Measurements from ENCODE around the gene CD63.

The CD63 gene

DNA sequence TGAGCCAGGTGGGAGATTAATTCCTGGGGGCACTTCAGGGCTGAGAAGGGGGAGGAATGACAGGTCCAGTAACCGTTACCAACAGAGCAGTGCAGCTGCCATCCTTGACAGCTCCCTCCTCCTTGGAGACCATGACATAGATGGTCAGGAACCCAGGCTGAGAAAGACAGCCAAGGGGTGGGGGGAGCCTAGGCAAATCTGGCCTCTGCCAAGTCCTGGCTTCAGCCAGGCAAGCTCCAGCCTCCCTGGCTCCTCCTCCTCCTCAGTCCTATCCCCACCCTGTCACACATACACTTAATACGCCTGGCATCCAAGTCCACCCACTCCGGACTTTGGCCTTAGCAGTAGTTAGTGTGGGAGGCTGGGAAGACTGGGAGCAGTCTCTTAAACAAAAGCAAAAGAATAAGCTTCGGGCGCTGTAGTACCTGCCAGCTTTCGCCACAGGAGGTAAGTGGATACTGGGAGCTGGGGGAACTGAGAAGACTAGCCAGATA, 8.7 kb downstream of the CD63 start, which contains the start of gene RDH5:
Gene RDH5, plus strand, starts transcription at position 323 of the 494 bp plus-strand sequence. CDS start 792 bp downstream, outside the sequence.
- no peak for DNase-seq

DNA sequence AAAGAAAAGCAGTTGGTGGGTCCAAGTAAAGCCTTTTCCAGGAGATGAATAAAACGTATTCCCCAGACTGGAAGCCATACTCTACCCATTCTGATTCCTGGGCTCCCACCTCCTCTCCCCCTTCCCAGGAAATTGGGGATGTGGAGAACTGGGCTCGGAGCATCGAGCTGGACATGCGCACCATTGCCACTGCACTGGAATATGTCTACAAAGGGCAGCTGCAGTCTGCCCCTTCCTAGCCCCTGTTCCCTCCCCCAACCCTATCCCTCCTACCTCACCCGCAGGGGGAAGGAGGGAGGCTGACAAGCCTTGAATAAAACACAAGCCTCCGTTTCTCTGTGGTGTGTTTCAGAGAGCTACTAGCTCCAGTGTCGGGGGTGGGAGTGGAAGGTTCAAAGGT, 9.4 kb downstream of the CD63 start:
- DNase-seq = no peak

DNA sequence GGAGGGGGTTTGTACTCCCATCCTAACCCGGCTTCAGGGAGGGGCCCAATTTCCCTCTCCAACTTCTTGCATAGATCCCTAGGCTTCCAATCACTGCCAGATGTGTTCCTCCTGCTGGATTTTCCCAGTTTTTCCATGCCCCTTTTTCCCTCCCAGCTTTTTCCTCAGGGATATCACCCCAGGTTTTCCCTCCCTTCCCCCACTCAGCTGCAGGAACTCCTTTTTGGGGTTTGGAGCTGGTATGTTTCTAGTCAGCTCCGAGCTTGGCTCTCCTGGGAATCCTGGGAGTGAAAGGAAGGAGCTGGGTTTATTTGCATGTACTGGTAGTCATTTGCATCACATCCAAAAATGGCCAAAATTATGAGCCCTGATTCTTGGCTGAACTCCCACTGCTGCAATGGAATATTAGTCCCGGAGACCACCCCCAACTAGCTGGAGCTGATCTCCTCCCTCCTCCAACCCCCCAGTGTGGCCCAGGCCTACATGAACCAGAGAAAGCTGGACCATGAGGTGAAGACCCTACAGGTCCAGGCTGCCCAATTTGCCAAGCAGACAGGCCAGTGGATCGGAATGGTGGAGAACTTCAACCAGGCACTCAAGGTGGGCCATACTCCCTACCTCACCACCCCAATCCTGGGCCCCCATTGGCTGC, 10.1 kb downstream of the CD63 start:
- DNase-seq = no peak

- no peak for DNase-seq
Observed at GRCh38 chr12:55718015-55718414, 10.8 kb downstream of the CD63 start.

- no peak for DNase-seq
Observed at GRCh38 chr12:55717011-55718007, 11.5 kb downstream of the CD63 start.

GRCh38 chr12:55716582-55716957, 12.2 kb downstream of the CD63 start:
- no peak for DNase-seq

- peak; percentile 63 for DNase-seq
Observed at GRCh38 chr12:55715833-55716581, 12.8 kb downstream of the CD63 start, which contains the start of gene BLOC1S1. BLOC1S1 (plus strand) TSS chr12:55716046; CDS start chr12:55716052, 6 bp downstream.

GRCh38 chr12:55715169-55715764, 13.5 kb downstream of the CD63 start:
- DNase-seq = no peak

- DNase-seq = no peak
Observed at GRCh38 chr12:55713721-55714120, 15.1 kb downstream of the CD63 start.

GRCh38 chr12:55712700-55713415, 16.0 kb downstream of the CD63 start:
- no peak for DNase-seq

DNA sequence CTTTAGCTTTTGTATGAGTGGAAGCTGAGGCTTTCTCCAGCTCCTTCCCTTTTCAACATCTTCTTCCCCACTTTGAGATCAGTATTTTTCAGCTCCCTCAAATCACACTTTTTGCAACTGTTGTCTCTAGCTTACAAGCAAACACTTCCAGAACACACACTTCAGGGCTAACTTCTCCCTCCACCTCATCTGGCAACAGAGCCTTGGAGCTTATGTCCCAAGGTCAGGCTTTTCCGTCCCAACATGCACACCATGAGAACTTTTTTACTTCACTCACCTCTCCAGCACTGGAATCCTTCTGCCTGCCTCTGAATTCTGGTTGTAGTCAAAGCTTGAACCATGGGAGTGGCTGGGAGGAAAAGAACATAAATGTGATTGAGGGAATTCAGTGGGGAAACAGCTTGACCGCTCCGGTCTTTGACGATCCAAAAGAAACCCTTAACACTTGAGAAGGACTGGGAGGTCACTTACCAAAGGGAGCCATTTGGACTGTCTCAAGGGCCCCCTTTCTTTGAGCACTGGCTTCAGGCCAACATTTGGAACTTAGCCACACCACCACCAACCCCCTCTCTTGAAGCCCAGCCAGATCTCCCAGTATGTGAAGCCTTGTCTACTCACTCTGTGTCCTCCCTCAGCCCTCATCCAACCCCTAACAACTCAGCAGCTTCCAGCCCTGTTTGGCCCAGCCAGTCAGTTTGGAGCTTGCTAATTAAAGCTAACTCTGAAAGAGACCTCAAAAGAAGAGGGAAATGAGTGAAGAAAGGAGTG, 16.8 kb downstream of the CD63 start:
- DNase-seq = no peak

DNA sequence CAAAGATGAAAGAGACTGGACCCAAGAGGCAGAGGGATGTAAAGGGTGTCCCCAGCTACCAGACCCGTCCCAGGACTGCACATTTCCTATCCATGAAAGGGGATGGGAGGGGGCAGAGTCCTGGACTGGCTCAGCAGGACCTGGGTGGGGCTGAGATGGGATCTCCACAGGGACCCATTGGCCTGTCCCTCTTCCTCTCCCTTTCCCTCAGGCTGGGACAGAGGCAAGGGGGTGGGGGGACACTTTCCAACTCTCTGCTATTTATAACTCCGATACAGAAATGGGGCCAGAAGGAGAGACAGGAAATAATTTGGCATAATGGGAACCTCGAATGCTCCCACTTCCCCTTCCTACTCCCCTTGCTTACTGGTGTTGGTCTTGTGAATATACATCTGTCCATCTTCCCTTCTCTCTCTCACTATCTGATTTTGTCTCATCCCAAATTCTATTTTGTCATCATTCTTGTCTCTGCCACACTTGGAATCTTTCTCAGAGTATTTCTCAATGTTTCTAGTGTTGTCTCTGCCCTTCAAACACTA, 20.0 kb downstream of the CD63 start:
- no peak for DNase-seq

DNA sequence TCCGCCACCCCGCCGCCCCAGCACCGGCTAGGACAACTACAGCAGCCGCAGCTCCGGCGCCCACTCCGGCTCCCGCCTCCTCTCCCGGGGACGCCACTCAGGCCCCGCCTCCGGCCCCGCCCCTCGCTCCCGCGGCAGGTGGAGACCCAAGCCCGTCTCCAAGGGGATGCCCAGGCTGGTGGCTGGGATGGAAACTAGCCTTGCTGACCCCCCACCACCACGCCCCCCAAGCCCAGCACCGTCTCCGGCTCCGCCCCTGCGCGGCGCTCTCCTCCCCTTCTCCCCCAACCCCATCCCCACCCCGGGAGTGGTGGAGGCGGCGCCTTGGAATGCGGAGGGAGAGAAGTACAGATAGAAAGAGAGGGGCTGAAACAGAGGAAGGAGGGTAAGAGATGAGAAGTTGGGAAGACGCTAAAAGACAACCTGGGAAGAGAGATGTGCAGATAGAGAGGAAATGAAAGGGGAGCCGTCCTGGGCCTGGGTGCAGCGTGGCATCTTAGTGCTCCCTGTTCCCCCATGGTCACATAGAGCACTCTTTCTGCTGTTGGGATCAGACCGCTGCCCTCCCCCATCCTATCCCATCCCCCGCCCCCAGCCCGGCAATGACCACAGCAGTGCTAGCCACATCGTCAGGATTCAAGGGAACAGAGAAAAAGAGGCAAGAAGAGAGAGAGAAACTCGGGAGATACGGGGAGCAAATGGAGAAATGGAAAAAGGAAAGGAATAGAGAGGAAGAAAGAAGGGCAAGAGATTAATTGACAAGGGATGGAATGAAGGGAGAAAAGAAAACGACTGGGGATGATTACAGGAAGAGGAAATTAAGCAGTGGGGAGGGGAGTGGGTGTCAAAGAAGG, 20.7 kb downstream of the CD63 start, which contains the start of gene ITGA7:
Gene ITGA7, minus strand, starts transcription at position 64 of the 854 bp plus-strand sequence. CDS start 222 bp downstream, outside the sequence.
- DNase-seq = peak; percentile 62

GRCh38 chr12:55707219-55707671, 21.6 kb downstream of the CD63 start:
- no peak for DNase-seq

GRCh38 chr12:55706568-55707218, 22.1 kb downstream of the CD63 start:
- no peak for DNase-seq

GRCh38 chr12:55705782-55706402, 22.9 kb downstream of the CD63 start:
- no peak for DNase-seq

GRCh38 chr12:55704824-55705718, 23.7 kb downstream of the CD63 start:
- no peak for DNase-seq

All from NCI-H1105 (cell line).